NCI-H1092 (cell line): ENCODE results near the gene ENTR1.
"Not testable (repeated sequence)": the region's sequence is repeated elsewhere in the genome, so short reads cannot be mapped to it uniquely, and the experiment has no call there.

Experiments
- DNase-seq: peaks from one replicate; lab custom pipeline; 2025; lab: John Stamatoyannopoulos, UW

The ENTR1 gene

GRCh38 chr9:136438548-136439480 lies 28.4 kb upstream of the ENTR1 start:
- peak; percentile 4 for DNase-seq

GRCh38 chr9:136437839-136438547 lies 27.6 kb upstream of the ENTR1 start:
- no peak for DNase-seq

GRCh38 chr9:136437430-136437829 lies 27.0 kb upstream of the ENTR1 start:
- DNase-seq = no peak

- no peak for DNase-seq
Observed at GRCh38 chr9:136436055-136436634, 25.7 kb upstream of the ENTR1 start.

GRCh38 chr9:136434580-136435169 lies 24.3 kb upstream of the ENTR1 start:
- DNase-seq = no peak

GRCh38 chr9:136433849-136434579 lies 23.6 kb upstream of the ENTR1 start:
- DNase-seq = no peak

GRCh38 chr9:136433043-136433715 lies 22.8 kb upstream of the ENTR1 start:
- no peak for DNase-seq

- DNase-seq = no peak
Observed at GRCh38 chr9:136432591-136432990, 22.2 kb upstream of the ENTR1 start.

DNA sequence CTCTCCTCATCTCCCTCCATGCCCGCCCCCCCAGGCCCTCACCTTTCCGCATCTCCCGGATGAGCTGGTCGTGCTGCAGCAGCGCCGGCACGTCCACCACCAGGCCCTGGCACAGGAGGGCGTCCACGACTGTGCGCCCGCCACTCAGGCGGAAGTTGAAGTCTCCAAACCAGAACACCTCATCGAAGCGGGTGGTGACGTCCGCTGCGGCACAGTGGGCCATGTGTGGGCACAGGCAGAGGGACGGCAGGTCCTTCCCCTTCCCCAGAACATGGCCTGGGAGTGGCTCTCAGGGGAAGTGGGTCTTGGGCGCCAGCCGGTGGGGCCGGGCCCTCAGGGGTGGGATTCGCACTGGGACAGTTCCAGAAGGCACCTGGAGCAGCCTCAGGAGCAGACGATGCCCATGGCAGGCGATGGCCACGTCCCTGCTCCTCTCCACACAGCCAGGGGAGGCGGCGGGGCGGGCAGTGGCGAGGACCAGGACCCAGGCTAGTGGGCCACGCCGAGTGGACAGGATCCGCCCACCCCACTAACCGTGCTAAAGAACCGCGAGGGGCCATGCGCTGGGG lies 21.5 kb upstream of the ENTR1 start:
- DNase-seq = no peak

- DNase-seq = no peak
Observed at GRCh38 chr9:136430588-136431234, 20.3 kb upstream of the ENTR1 start.

DNA sequence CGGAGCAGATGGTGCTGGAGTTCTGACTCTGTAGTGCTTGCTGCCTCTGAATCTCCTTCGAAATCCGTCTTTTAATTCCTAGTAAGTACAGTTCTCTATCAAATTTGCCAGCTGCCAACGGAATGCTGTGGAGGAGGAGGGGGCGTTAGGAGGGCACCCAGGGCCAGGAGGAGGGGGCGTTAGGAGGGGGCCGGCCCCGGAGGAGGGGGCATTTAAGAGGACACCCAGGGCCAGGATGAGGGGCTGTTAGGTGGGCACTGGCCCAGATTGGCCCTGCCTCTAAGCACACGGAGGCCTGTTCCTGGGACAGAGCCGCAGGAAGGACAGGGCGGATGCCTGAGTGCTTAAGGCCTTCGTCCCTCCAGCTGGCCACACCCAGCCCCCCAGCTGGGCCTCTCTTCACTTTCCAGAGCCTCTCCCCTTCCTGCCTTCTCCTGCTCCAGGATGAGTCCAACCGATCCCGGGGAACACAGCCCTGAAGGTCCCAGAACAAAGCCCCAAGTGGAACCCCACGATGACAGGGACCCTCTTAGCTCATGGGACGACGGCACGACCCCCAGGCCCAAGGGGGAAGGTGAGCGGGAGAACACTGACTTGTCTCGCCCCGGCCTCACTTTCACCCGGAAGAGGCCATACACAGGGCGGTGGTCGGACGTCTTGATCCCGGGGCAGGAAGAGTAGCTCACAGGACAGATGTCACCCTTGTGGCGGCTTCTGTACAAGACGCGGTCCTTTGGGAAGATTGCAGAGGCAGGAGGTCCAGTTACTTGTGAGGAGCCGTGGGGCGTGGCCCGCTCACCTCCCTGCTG lies 19.5 kb upstream of the ENTR1 start:
- DNase-seq = no peak

DNA sequence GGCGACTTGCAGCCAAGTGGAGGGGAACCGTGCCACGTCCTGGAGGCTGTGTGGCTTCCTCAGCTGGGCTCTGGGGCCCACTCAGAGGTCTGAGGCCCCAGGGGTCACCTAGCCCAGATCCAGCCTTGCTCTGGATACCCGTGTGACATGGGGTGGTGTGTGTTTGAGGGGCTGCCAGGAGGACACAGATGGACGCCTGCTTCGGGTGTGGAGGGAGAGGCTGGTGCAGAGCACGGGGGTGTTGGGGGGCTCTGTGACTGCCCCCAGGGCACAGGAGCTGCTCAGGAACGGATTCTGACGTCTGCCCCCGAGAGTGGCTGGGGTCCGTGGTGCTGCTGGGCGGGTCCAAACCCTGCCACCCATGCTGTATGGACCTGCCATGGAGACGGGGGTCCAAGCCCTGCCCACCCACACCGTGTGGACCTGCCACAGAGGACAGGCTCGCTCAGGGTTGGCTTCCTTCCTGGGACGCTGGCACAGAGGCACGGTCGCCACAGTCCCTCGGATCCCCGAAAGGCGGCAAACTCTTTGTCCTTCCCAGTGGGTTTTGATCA lies 18.7 kb upstream of the ENTR1 start:
- no peak for DNase-seq

DNA sequence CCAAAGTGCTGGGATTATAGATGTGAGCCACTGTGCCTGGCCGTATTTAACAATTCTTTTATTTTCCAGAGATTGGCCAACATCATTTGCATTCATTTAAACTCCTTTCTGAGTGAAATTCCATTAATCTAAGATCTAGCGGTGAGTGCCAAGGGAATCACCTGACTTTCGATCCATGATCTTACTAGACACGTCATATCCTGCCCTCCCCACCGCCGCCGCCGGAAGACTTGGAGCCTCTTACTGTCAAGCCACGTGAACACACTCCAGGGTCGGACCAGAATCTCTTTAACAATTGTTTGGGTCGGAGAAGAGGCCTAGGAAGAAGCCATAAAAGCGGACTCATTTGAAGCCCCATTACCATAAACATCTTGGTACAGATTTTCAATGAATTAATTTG lies 16.4 kb upstream of the ENTR1 start:
- DNase-seq = no peak

- not testable (repeated sequence) for DNase-seq
Observed at GRCh38 chr9:136425367-136425766, 15.0 kb upstream of the ENTR1 start.

- no peak for DNase-seq
Observed at GRCh38 chr9:136424750-136425362, 14.4 kb upstream of the ENTR1 start.

- DNase-seq = no peak
Observed at GRCh38 chr9:136423432-136424146, 13.2 kb upstream of the ENTR1 start.

GRCh38 chr9:136422876-136423275 lies 12.5 kb upstream of the ENTR1 start:
- no peak for DNase-seq

GRCh38 chr9:136421791-136422190 lies 11.4 kb upstream of the ENTR1 start:
- DNase-seq = no peak
